Subcutaneous adipose tissue (tissue), 4 donors: ENCODE data around the gene TBX5. TPM values are rescaled to one million over a fixed set of nuclear protein-coding genes. Genes with fewer than 3 reads are reported as not detected.

Source experiments
- CTCF ChIP-seq: fragments of 450-650 bp; IDR thresholded peaks from one replicate; pipeline ENCODE4 v1.5.1; 2016; ENCODE audit warnings: low read depth, mild to moderate bottlenecking, control low read depth, antibody characterized with exemption, moderate library complexity
- total RNA-seq, 4 donors: library from RNA; depleted of rRNA; stranded (reverse); fragments of >200 nt; gene quantifications; one replicate each; pipeline ENCODE4 v1.1.0, GENCODE V29; 2016

TBX5 gene
- total RNA-seq, 4 donors from 2014 or later: 1.2 to 5.3 (median 2.4) TPM

GRCh38 chr12:114440270-114441038 is 34.5 kb upstream of the TBX5 start:
- TF ChIP-seq CTCF: no peak

GRCh38 chr12:114439817-114440216 is 33.9 kb upstream of the TBX5 start:
- no peak for TF ChIP-seq CTCF

DNA sequence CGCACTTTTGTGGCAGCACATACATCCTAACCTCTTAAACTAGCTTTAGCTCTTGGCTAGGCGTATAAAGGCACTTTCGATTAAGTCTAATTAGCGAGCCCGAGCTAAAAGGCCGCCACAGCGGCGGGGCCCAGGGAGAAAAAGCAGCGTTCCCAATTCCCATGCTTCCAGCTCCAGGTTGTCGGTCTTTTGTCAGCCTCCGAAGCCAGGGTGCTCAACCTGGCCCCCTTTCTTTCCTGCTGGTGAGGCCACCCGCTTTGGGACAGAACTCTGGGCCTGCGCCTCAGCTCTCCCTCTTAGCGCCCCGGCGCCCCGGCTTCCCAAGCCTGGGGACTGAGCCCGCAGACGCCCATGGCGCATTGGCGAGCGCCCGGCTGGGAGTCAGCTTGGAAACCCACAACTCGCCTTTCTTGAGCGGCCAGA is 33.3 kb upstream of the TBX5 start:
- no peak for TF ChIP-seq CTCF

DNA sequence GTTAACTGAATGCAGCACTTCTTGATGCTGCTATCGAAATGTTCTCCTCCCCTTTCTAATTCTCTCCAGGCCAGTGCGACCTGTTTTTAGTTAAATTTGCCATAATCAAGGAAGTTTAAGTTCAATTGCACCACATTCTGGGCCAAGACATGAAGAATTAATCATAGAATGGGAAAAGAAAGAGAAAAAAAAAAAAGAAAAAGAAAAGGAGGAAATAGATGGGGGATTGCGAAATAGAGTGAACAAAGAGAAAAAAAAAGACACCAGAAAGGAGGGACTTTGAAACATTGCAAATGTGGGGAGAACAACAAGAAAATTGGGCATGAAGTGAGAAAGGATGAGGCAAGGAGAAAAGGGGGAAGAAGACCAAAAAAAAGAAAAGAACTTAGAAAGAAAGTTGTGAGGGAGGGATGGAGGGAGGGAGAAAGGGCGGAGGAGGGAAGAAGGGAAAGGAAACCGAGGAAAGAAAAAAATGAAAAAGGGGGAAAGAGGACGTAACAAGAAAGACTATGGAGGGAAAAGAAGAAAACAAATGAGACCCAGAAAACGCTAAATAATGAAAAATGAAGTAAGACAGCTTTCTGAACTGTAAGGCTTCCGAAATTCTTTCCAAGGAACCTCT is 32.8 kb upstream of the TBX5 start:
- TF ChIP-seq CTCF: no peak

DNA sequence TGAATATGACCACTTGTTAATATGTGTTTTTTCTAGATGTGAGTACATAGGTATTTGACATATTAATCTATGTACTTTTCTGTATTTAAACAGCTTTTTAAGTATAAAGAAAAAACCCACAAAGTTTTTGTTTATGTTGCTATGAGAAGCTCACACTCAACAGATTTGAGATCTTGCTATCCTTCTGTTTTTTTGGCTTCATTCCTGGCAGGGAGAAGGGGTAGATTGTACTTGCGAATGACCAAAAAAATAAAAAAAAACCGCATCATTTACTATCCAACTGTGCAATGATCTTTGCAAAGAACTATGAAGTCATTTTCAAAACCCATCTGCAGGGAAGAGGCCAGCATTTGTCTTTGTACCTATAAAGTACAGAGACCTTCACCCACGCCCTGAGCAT is 28.4 kb upstream of the TBX5 start:
- TF ChIP-seq CTCF: no peak

- no peak for TF ChIP-seq CTCF
Observed at GRCh38 chr12:114431902-114432301, 26.0 kb upstream of the TBX5 start.

- TF ChIP-seq CTCF: no peak
Observed at GRCh38 chr12:114430306-114430705, 24.4 kb upstream of the TBX5 start.
